Cardiac fibroblast (primary cell): ENCODE measurements around the gene TMBIM6.
"Not testable (repeated sequence)": the region's sequence is repeated elsewhere in the genome, so short reads cannot be mapped to it uniquely, and the experiment has no call there.

Experiments used
- DNase-seq, 2 donors: peaks; one replicate each; pipeline versions ENCODE4 v3.0.0 to v3.0.0-alpha.2; 2010; ENCODE audit warnings: low read depth in 2 of 2
- H3K4me3 ChIP-seq, 2 donors: replicated peaks in 1 of 2; 1 replicate in 1 of 2; 2 replicates in 1 of 2; pipeline ENCODE4 v1.5.1; 2011; ENCODE audit warnings: low read depth in 2 of 2, low read length in 2 of 2, mild to moderate bottlenecking in 2 of 2, moderate library complexity in 1 of 2
- TF ChIP-seq, protein P1 (sequence below): IDR thresholded peaks from one replicate; pipeline ENCODE4 v1.5.1; 2011; ENCODE audit warnings: low read depth, mild to moderate bottlenecking, low read length, inconsistent platforms

TMBIM6 gene

DNA sequence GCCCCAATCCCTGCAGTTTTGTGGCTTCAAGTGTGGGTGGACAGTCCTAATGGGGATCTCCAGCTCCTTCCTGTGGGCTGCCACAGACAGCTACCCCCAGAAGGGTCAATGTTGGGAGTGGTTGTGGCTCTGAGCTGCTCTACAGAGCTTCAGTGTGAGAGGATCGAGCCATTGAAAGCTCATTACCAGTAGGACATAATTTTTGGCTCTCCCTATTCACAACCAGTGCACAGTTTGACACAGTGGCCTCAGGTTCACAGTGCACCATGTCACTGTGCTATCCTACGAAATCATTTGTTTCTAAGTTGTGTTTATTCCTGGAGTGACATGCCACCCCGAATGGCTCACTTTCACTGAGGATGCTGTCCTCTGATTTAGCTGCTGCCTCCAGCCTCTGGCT, 22.8 kb downstream of the TMBIM6 start:
- TF ChIP-seq, protein P1, sequence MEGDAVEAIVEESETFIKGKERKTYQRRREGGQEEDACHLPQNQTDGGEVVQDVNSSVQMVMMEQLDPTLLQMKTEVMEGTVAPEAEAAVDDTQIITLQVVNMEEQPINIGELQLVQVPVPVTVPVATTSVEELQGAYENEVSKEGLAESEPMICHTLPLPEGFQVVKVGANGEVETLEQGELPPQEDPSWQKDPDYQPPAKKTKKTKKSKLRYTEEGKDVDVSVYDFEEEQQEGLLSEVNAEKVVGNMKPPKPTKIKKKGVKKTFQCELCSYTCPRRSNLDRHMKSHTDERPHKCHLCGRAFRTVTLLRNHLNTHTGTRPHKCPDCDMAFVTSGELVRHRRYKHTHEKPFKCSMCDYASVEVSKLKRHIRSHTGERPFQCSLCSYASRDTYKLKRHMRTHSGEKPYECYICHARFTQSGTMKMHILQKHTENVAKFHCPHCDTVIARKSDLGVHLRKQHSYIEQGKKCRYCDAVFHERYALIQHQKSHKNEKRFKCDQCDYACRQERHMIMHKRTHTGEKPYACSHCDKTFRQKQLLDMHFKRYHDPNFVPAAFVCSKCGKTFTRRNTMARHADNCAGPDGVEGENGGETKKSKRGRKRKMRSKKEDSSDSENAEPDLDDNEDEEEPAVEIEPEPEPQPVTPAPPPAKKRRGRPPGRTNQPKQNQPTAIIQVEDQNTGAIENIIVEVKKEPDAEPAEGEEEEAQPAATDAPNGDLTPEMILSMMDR = no peak
- DNase-seq = no peak
- H3K4me3 ChIP-seq = no peak overlapping the region

DNA sequence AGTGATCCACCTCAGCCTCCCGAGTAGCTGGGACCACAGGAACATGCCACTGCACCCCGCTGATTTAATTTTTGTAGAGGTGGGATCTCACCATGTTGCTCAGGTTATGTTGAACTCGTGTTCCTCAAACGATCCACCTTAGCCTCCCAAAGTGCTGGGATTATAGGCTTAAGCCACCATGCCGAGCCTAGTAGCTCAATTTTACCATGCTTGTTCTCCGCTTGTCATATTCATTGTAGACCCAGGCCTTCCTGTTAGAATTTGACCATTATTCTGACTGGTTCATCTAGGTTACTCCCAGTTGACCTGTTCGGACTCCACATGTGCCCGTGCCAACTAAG, 24.7 kb downstream of the TMBIM6 start:
- H3K4me3 ChIP-seq = no peak overlapping the region
- TF ChIP-seq, protein P1 = no peak
- DNase-seq = no peak

GRCh38 chr12:49767333-49767732, 26.0 kb downstream of the TMBIM6 start:
- TF ChIP-seq, protein P1 = no peak
- H3K4me3 ChIP-seq = no peak overlapping the region
- no peak for DNase-seq

DNA sequence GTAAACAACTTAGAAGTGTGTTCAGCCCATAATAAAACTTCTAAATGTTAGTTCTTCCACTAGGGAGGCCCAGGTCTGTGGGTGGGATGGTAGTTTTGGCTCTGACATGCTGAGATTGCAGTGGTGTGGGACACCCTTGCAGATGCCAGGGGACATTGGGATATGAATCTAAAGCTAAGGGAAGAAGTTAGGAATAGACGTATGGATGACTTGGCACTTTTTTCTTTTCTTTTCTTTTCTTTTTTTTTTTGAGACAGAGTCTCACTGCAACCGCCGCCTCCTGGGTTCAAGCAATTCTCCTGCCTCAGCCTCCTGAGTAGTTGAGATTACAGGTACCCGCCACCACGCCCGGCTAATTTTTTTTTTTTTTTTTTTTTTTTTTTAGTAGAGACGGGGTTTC, 31.7 kb downstream of the TMBIM6 start:
- H3K4me3 ChIP-seq, DNase-seq: not testable (repeated sequence)

GRCh38 chr12:49776413-49776812, 35.1 kb downstream of the TMBIM6 start:
- TF ChIP-seq, protein P1 = peak; percentile 84
- no peak overlapping the region for H3K4me3 ChIP-seq
- DNase-seq = peak; percentile 87 to 88

DNA sequence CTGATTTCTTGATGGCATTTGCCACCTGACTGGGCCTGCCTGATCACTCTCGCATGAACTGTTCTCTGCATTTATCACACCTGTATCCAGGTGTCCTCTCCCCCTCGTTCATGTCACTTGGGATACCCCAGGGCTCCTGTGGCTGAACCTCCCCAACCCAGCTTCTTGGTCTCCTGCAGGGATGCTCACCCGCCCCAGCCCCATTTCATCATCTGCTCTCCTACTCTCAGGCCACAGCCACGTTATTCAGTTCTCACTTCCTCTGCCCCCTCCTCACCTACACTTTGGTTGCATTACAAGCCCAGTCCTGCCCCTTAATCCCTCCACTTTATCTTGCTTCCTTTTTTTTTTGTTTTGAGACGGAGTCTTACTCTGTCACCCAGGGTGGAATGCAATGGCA, 35.5 kb downstream of the TMBIM6 start:
- H3K4me3 ChIP-seq = no peak overlapping the region
- TF ChIP-seq, protein P1 = no peak
- DNase-seq = no peak

DNA sequence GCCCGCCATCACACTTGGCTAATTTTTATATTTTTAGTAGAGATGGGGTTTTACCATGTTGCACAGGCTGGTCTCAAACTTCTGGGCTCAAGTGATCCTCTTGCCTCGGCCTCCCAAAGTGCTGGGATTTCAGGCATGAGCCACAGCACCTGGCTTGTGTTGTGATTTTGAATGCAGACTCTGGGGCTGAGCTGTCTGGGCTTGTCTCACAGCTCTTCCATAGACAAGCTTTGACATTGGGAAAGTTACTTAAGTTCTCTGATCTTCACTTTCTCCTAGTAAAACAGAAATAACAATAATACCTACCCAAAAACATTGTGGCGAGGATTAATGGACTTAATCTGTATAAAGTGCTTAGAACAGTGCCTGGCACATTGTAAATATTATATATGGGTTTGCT, 36.0 kb downstream of the TMBIM6 start:
- DNase-seq = no peak

More for the DNA sequence above, 36.0 kb downstream of the TMBIM6 start:
- no peak overlapping the region for H3K4me3 ChIP-seq
- TF ChIP-seq, protein P1 = no peak
